GM19351 (cell line): ENCODE data around the gene PIK3R3.
A peak's percentile ranks its signal among the peaks of the same experiment; 100 is the strongest.
"Not testable (repeated sequence)": the region's sequence is repeated elsewhere in the genome, so short reads cannot be mapped to it uniquely, and the experiment has no call there.

Source experiments
- ATAC-seq: cut with Tn5 transposase; IDR thresholded peaks from one replicate; pipeline ENCODE4 v1.9.1; 2021; ENCODE audit warnings: mild to moderate bottlenecking, moderate library complexity; ENCODE audit not compliant: unreplicated experiment

Gene PIK3R3

DNA sequence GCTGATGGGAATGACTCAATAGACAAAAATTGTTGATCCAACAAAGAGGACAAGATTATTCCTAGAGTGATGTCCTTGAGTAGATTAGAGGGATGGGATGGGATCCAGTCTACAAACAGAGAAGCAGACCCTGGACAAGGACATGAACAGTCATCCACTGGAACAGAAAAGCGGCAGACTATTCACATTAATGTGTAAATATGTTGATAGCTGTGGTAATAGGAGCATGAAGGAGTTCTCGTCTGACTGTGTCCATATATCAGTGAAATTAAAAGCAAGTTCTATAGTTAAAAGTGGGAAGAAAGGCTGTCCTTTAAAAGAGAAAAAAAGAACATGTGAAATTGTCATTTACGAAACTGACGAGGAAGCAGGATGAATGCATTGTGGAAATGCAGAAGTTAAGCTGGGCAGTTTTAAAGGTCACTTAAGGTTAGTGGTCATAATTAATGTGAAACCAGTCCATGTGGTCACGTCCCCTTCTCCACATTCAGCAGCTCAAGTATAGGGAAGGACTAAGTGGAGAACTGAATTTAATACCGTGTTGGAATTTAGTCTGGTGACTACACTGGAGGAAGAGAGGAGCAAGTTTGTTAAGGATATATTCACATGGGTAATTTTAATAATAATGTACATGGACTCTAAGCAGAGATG is 62.1 kb downstream of the PIK3R3 start:
- no peak for ATAC-seq

DNA sequence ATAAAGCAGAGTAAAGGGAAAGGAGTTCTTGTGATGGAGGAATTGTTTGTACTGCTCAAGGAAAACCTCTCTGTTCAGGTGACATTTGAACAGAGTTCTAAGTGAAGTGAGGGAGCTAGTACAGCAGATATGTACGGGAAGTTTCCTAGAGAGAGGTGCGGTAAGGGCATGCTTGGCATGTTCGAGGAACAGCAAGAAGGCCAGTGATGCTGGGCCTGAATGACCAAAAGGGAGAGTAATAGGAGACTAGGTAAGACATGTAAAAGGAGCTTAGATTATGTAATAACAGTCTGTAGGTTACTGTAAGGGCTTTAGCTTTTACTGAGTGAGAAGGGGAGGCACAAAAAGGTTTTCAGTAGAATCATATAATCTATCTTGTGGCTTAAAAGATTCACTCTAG is 63.9 kb downstream of the PIK3R3 start:
- ATAC-seq: no peak

DNA sequence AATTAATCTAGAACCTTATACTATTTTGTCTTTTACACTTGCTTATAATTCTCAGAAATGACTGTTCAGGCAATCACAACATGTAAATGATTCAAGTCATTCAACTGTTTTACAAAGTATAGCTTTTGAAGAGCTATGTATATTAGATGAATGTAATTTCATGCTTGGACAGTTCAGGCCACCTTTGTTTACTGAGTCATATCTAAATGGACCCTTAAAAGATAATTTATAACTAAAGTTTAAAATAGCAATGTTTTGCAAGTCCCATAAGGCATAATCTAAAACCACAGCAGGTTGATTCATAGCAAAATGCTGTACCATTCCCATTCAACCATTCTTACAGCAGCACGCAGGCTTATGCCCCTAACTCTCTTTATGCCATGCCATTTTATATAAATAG is 64.8 kb downstream of the PIK3R3 start:
- ATAC-seq: no peak

DNA sequence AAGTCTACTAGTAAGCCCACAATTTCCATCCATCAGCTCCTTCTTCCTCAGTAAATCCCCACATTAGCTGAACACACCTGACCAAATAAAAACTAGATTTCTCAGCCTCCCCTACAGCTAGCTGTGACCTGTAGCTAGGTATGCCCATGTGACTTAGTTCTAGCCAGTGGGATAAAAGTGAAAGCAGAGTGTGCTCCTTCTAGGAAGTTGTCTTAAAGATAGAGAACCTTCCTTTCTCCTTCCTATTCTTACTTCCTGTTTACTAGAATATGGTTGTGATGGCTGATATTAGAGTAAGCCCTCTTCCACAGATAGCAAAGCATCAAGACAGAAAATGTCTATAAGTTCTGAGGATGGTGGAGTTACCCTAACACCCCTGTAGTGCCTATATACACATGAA is 67.0 kb downstream of the PIK3R3 start:
- ATAC-seq: no peak

DNA sequence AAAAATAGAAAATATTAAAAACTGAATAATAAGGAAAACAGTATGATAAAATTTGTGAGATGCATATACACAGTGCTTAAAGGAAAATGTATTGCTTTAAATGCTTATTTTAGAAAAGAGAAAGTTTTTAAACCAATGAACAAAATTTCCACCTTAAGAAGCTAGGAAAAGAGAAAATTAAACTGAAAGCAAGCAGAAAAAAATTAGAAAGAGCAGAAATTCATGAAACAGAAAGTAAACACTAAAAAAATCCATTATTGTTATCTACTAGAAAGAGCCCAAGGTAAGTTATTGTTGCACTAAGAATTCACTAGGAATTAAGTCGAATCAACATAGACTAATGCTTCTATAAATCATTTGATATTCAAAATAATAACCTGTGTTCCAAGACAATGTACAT is 67.7 kb downstream of the PIK3R3 start:
- no peak for ATAC-seq

DNA sequence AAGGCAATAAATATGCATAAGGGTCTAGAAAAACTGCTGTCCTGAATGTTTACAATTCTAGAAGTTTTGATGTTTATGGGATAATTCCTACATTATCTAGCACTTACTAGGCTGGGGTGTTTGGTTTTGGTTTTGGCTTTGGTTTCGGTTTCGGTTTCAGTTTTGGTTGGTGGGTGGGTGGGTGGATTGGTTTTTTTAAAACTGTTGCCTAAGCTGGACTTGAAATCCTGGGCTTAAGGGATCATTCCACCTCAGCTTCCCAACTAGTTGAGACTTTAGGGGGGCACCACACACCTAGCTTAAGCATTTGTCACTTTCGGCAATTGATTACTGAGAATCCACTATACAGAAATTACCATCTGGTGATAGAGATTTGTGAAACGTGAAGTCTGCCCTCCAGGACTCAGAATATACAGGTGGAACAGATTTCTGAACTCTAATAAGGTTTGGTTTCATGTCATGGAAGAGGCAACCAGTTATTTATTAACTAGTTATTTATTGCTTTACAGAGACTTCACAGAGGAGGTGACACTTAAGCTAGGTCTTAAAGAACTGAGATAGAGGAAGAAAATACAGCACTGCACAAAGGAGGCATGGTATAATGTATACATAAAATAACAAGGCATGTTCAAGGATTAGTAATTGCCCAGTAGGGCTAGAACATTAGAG is 69.6 kb downstream of the PIK3R3 start:
- no peak for ATAC-seq

DNA sequence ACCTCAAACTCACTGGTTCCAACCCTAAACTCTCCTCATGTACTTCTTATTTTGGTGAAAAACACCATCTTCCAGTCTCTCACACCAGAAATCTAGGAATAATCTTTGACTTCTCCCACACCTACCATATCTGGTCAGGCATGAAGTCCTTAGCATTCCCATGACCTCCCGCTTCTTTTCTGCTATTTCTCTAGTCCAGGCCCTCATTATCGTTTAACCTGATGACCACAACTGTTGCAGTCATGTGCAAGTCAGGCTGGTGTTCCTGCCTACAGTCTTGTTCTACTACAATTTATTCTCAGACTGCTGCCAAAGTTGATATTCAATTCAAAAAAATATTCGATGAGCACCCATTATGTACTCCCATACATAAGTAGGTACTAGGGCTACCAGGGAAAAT is 71.3 kb downstream of the PIK3R3 start:
- no peak for ATAC-seq

DNA sequence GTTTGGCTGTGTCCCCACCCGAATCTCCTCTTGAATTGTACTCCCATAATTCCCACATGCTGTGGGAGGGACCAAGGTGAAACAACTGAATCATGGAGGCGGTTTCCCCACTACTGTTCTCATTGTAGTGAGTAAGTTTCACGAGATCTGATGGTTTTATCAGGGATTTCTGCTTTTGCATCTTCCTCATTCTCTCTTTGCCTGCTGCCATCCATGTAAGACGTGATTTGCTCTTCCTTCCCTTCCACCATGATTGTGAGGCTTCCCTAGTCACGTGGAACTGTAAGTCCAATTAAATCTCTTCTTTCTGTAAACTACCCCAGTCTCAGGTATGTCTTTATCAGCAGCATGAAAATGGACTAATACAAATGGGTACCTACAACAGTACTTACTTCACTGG is 73.5 kb downstream of the PIK3R3 start:
- ATAC-seq: no peak

DNA sequence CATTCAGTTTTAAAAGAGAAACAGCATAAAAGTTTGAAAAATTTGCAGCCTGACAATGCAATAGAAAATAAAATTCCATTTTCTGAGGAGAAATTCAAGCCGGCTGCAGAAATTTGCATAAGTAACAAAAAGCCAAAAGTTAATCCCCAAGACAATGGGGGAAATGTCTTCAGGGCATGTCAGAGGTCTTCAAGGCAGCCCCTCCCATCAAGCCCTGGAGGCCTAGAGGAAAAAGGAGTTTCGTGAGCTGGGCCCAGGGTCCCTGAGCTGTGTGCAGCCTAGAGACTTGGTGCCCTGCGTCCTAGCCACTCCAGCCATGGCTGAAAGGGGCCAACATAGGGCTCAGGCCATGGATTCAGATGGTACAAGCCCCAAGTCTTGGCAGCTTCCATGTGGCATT is 74.6 kb downstream of the PIK3R3 start:
- no peak for ATAC-seq

DNA sequence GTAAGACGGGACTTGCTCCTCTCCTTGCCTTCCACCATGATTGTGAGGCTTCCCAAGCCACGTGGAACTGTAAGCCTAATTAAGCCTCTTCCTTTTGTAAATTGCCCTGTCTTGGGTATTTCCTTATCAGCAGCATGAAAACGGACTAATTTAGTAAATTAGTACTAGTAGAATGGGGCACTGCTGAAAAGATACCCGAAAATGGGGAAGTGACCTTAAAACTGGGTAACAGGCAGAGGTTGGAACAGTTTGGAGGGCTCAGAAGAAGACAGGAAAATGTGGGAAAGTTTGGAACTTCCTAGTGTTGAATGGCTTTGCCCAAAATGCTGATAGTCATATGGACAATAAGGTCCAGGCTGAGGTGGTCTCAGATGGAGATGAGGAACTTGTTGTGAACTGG is 75.2 kb downstream of the PIK3R3 start:
- ATAC-seq: not testable (repeated sequence)

DNA sequence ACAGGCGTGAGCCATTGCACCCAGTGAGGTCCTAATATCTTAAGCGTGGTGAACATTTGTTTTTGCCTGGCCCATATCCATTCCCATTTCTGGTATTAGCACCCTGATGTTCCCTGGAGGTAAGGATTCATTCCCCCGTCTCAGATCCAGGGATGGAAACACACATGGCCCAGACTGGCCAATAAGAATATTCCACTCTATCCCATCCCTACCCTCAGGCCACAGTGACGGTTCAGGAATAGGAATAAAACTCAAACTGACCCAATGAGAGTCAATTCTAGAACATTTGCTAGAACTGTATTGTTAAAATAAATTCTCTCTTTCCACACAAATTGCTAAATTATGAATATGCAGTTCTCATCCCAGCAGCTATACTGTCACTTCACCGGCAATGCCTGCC is 76.1 kb downstream of the PIK3R3 start:
- ATAC-seq: no peak

DNA sequence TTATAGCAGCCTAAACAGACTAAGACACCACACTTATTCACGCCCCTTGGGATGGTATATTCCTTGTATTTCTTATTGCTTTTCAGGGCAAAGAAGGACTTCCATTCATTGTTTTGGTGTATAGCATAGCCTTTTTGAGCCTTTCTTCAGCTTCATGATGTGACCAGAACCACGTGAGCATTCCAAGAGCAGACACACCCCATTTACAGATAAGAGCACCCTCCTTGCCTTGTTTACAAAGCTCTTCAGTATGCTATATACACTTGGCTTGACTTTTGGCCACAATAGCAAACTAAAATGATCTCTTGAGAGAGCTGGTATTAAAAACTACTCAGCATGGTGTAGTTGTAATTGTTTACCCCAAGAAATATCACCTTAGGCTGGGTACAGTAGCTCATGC is 78.7 kb downstream of the PIK3R3 start:
- ATAC-seq: no peak

DNA sequence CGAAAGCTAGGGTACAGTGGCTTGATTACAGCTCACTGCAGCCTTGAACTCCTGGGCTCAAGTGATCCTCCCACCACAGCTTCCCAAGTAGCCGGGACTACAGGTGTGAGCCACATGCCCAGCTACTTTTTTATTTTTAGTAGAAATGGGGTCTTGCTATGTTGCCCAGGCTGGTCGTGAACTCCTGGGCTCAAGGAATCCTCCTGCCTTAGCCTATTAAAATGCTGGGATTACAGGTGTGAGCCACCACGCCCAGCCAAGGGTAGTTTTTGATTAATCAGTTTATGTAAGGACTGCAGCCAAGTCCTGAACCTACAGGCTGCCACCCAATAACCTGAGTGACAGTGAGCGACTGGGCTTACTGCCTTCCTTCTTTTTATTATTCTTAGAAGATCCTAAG is 88.3 kb downstream of the PIK3R3 start:
- no peak for ATAC-seq

DNA sequence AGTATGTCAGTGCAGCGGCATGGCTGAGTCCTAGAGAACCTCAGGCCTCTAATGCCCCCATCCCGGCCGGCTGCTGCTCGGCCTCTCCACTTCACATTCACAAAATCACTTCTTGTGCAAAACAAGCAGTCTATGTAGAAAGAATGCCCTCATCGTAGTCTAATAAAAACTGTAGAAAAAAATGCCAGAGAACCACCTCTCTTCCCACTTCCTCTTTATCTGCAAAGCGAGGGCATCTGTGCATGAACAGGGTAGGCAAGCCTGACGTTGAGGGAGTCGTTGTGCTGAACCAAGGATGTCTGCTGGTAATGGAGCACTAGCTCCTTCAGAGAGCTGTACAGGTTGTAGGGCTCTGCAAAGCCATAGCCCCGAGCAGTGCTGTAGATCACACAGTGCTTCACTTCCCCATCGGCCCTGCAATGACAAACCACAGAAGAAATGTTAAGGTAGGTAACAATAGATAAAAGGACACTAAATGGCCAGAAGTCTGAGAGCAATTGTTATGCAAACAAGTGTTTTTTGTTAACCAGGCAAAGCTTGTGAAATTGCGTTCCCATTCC is 88.9 kb downstream of the PIK3R3 start:
- ATAC-seq: peak; percentile 89

DNA sequence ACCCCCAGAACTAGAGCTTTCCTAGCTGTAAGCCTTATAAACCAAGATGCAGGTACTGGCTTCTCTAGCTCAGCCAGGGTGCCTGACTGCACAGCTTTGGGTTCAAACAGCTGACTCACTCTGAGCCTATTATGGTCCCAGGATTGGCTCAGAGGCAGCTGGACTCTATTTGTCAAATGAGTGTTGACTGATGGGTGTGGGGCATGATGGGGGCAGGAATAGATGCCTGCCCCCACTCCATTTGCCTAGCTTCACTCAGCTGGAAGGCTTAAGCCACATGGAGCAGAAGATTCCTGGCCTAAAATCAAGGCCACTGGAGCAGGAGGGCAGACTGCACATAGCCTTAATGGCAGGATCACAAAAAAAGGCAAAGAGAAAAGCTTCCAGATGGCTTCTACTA is 90.5 kb downstream of the PIK3R3 start:
- ATAC-seq: no peak

DNA sequence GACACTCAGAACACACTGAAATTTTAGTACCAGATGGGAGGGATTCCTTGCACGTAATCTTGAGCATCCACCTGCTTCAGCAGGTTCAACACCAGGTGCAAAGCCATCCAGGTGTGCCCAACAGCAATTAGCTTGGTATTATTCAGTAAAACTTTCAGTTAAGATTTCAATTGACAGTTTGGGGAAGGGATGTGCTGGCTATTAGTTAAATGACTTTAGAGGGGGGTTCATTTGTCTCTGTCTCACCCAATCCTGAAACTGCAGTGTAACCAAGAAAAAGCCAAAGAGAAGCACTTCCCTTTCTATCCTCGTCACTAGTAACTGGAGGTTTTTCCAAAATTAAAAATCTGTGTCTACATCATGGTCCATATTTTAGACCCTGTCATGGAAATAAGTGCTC is 90.9 kb downstream of the PIK3R3 start:
- no peak for ATAC-seq

DNA sequence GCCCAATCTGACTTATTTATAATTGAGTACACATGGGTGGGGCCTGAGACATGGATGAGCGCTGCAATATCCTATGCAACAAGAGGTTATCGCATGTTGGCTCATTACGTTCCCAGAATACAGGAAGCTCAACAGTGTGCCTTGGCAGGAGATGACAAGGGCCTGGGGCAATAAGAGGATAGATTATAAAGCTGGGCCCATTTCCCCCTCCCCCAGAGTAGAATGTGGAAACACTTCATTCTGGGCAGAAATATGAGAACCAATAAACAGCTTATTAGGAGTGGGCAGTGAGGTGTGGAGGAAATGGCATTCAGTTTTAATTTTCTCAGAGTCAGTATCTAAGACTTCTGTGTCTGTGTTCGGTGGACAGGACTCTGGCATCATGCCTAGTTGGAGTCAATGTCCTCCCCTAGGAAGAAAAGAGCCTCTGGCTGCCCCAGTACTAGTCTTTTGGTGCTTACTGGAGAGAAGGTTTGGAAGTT is 92.8 kb downstream of the PIK3R3 start:
- no peak for ATAC-seq

DNA sequence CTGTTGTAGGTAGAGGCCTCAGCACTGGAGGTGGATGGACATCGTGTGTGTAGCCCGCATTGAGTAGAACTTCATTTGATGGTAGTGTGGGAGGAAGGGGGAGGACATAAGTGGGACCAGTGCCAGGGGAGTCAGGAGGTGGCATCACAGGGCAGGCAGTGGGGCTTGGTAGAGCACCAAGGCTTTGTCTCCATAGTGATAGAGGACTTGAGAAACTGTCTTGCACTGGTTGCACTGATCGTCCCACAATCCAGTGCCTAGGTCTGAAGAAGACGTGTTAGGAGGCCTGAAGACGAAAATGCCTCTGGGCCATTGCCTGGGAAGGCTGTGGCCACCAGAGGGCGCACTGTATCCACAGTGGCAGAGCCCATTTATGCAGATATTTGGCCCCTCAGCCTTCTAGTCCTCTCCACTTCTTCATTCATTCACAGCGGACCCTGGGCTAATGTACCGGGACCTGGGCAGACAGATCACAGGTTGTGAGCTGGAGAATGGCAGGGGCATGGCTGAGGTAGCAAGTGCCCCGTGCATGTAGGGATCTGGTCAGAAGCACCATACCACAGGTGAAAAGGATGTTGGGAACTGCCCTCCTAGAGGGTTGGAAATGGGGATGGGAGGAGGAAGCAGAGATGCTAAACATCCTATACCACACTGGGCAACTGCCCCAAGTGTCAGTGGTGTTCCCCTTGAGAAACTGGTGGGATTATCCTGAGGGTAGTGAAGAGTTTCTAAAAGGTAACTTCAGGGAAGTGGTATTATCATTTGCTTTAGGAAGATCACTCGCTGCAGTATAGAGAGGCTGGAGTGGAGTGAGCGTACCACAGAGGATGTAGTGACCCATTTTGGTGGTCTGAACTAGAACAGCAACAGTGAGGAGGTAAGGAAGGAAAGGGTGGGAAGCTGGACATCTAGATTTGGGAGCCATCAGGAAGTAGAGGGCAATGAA is 95.3 kb downstream of the PIK3R3 start:
- peak; percentile 67 for ATAC-seq

DNA sequence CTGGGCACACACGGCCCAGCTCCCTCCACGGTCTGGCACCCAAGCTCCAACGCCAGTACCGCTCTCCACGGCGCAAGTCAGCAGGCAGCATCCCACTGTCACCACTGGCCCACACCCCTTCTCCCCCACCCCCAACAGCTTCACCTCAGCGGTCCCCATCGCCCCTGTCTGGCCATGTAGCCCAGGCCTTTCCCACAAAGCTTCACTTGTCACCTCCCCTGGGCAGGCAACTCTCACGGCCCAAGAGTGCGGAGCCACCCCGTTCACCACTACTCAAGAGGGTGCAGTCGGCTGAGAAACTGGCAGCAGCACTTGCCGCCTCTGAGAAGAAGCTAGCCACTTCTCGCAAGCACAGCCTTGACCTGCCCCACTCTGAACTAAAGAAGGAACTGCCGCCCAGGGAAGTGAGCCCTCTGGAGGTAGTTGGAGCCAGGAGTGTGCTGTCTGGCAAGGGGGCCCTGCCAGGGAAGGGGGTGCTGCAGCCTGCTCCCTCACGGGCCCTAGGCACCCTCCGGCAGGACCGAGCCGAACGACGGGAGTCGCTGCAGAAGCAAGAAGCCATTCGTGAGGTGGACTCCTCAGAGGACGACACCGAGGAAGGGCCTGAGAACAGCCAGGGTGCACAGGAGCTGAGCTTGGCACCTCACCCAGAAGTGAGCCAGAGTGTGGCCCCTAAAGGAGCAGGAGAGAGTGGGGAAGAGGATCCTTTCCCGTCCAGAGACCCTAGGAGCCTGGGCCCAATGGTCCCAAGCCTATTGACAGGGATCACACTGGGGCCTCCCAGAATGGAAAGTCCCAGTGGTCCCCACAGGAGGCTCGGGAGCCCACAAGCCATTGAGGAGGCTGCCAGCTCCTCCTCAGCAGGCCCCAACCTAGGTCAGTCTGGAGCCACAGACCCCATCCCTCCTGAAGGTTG is 97.6 kb downstream of the PIK3R3 start:
- no peak for ATAC-seq
